OCI-LY3 (cell line): ENCODE measurements around the gene SLC25A44.

Experiments used
- CTCF ChIP-seq: fragments of 200-600, 300-600 bp; sonication (generic); IDR thresholded peaks from 2 replicates; pipeline ENCODE4 v1.5.1; 2014; ENCODE audit warnings: antibody characterized with exemption, low read length, low read depth
- EZH2phosphoT487 ChIP-seq: fragments of 200-600 bp; shearing (Covaris generic); IDR thresholded peaks from 2 replicates; pipeline ENCODE4 v1.6.1; 2018; ENCODE audit warnings: antibody characterized with exemption, mixed run types, low read depth

GRCh38 chr1:156241311-156241811 is 47.5 kb downstream of the SLC25A44 start:
- TF ChIP-seq CTCF = no peak
- no peak for TF ChIP-seq EZH2phosphoT487
